ENCODE results near the gene SLC35G4. TPM values are rescaled to one million over a fixed set of nuclear protein-coding genes. Genes with fewer than 3 reads are reported as not detected.
"Not testable (repeated sequence)": the region's sequence is repeated elsewhere in the genome, so short reads cannot be mapped to it uniquely, and the experiment has no call there.

Gene SLC35G4
- total RNA-seq, 1 donor, result not detected

- H3K4me1 ChIP-seq (ENCODE audit: insufficient read depth, low read length), result no peaks in the 10 kb centered on the region
- no peak for DNase-seq (ENCODE audit: insufficient read length, low spot score, missing footprints)
- no peaks in the 10 kb centered on the region for H3K27me3 ChIP-seq (ENCODE audit: insufficient read depth, low read length)
- no peak for TF ChIP-seq CTCF (IDR thresholded peaks at IDR 0.05; ENCODE audit: extremely low read depth, low read depth, low read length)
- no peak overlapping the region for H2AFZ ChIP-seq (ENCODE audit: low read length)
- H3K4me3 ChIP-seq (ENCODE audit: insufficient read depth, low read length), result no peak overlapping the region
- no peaks in the 10 kb centered on the region for H3K36me3 ChIP-seq (ENCODE audit: insufficient read depth, low read length)
- no peaks in the 10 kb centered on the region for H3K79me2 ChIP-seq (ENCODE audit: insufficient read depth, low read length)
- H4K20me1 ChIP-seq (ENCODE audit: insufficient read depth, low read length), result no peaks in the 10 kb centered on the region
- no peak overlapping the region for H3K4me2 ChIP-seq (ENCODE audit: insufficient read depth, low read length)
- no peak overlapping the region for H3K27ac ChIP-seq (ENCODE audit: low read depth, low read length)
- H3K9me3 ChIP-seq (ENCODE audit: low read depth, low read length), result no peaks in the 10 kb centered on the region
Measured at GRCh38 chr18:11587846-11588245, 21.6 kb upstream of the SLC35G4 start.

- TF ChIP-seq CTCF (IDR thresholded peaks at IDR 0.05; ENCODE audit: extremely low read depth, low read depth, low read length), result no peak
- no peak overlapping the region for H2AFZ ChIP-seq (ENCODE audit: low read length)
Measured at GRCh38 chr18:11591957-11592356, 17.4 kb upstream of the SLC35G4 start.

GRCh38 chr18:11600321-11600720 is 9.1 kb upstream of the SLC35G4 start:
- H3K79me2 ChIP-seq (ENCODE audit: insufficient read depth, low read length), result no peaks in the 10 kb centered on the region
- H3K36me3 ChIP-seq (ENCODE audit: insufficient read depth, low read length), result no peaks in the 10 kb centered on the region
- H3K4me2 ChIP-seq (ENCODE audit: insufficient read depth, low read length), result no peak overlapping the region
- TF ChIP-seq CTCF (IDR thresholded peaks at IDR 0.05; ENCODE audit: extremely low read depth, low read depth, low read length), result no peak
- no peaks in the 10 kb centered on the region for H3K4me1 ChIP-seq (ENCODE audit: insufficient read depth, low read length)
- DNase-seq (ENCODE audit: insufficient read length, low spot score, missing footprints), result no peak
- no peaks in the 10 kb centered on the region for H4K20me1 ChIP-seq (ENCODE audit: insufficient read depth, low read length)
- no peak overlapping the region for H3K4me3 ChIP-seq (ENCODE audit: insufficient read depth, low read length)
- no peak overlapping the region for H3K27ac ChIP-seq (ENCODE audit: low read depth, low read length)
- H2AFZ ChIP-seq (ENCODE audit: low read length), result no peak overlapping the region
- H3K27me3 ChIP-seq (ENCODE audit: insufficient read depth, low read length), result no peaks in the 10 kb centered on the region
- H3K9me3 ChIP-seq (ENCODE audit: low read depth, low read length), result no peaks in the 10 kb centered on the region

More at GRCh38 chr18:11591957-11592356, 17.4 kb upstream of the SLC35G4 start:
- Histone ChIP-seq H4K20me1 (ENCODE audit: insufficient read depth, low read length) (no peaks in the 10 kb centered on the region), H3K9me3 (ENCODE audit: low read depth, low read length) (no peaks in the 10 kb centered on the region), H3K79me2 (ENCODE audit: insufficient read depth, low read length) (no peaks in the 10 kb centered on the region), H3K4me2 (ENCODE audit: insufficient read depth, low read length) (no peak overlapping the region), H3K27me3 (ENCODE audit: insufficient read depth, low read length) (no peaks in the 10 kb centered on the region), H3K27ac (ENCODE audit: low read depth, low read length) (no peak overlapping the region), H3K4me1 (ENCODE audit: insufficient read depth, low read length) (no peaks in the 10 kb centered on the region), H3K4me3 (ENCODE audit: insufficient read depth, low read length) (no peak overlapping the region), H3K36me3 (ENCODE audit: insufficient read depth, low read length) (no peaks in the 10 kb centered on the region)
- no peak for DNase-seq (ENCODE audit: insufficient read length, low spot score, missing footprints)

- H3K4me2 ChIP-seq (ENCODE audit: insufficient read depth, low read length), result no peak overlapping the region
- no peaks in the 10 kb centered on the region for H3K36me3 ChIP-seq (ENCODE audit: insufficient read depth, low read length)
- no peaks in the 10 kb centered on the region for H3K9me3 ChIP-seq (ENCODE audit: low read depth, low read length)
- H3K27ac ChIP-seq (ENCODE audit: low read depth, low read length), result no peak overlapping the region
- H4K20me1 ChIP-seq (ENCODE audit: insufficient read depth, low read length), result no peaks in the 10 kb centered on the region
- TF ChIP-seq CTCF (IDR thresholded peaks at IDR 0.05; ENCODE audit: extremely low read depth, low read depth, low read length), result no peak
- DNase-seq (ENCODE audit: insufficient read length, low spot score, missing footprints), result peak; percentile 23
- H3K4me3 ChIP-seq (ENCODE audit: insufficient read depth, low read length), result no peak overlapping the region
- H3K27me3 ChIP-seq (ENCODE audit: insufficient read depth, low read length), result no peaks in the 10 kb centered on the region
- no peaks in the 10 kb centered on the region for H3K79me2 ChIP-seq (ENCODE audit: insufficient read depth, low read length)
- no peak overlapping the region for H2AFZ ChIP-seq (ENCODE audit: low read length)
- no peaks in the 10 kb centered on the region for H3K4me1 ChIP-seq (ENCODE audit: insufficient read depth, low read length)
Measured at GRCh38 chr18:11607906-11608305, 1.5 kb upstream of the SLC35G4 start.

- H3K36me3 ChIP-seq (ENCODE audit: insufficient read depth, low read length); H3K4me1 ChIP-seq (ENCODE audit: insufficient read depth, low read length); H3K4me2 ChIP-seq (ENCODE audit: insufficient read depth, low read length); H2AFZ ChIP-seq (ENCODE audit: low read length); H3K79me2 ChIP-seq (ENCODE audit: insufficient read depth, low read length); H3K27me3 ChIP-seq (ENCODE audit: insufficient read depth, low read length); H3K4me3 ChIP-seq (ENCODE audit: insufficient read depth, low read length); H3K9me3 ChIP-seq (ENCODE audit: low read depth, low read length); DNase-seq (ENCODE audit: insufficient read length, low spot score, missing footprints); H3K27ac ChIP-seq (ENCODE audit: low read depth, low read length); H4K20me1 ChIP-seq (ENCODE audit: insufficient read depth, low read length): not testable (repeated sequence)
Measured at GRCh38 chr18:11608618-11609017, 778 bp upstream of the SLC35G4 start.

GRCh38 chr18:11613073-11613472 is 3.7 kb downstream of the SLC35G4 start:
- H3K27ac ChIP-seq (ENCODE audit: low read depth, low read length); H3K36me3 ChIP-seq (ENCODE audit: insufficient read depth, low read length); H3K9me3 ChIP-seq (ENCODE audit: low read depth, low read length); H3K27me3 ChIP-seq (ENCODE audit: insufficient read depth, low read length); H3K79me2 ChIP-seq (ENCODE audit: insufficient read depth, low read length); H4K20me1 ChIP-seq (ENCODE audit: insufficient read depth, low read length); H3K4me1 ChIP-seq (ENCODE audit: insufficient read depth, low read length); H3K4me2 ChIP-seq (ENCODE audit: insufficient read depth, low read length); DNase-seq (ENCODE audit: insufficient read length, low spot score, missing footprints); H3K4me3 ChIP-seq (ENCODE audit: insufficient read depth, low read length); H2AFZ ChIP-seq (ENCODE audit: low read length): not testable (repeated sequence)
